HepG2 (cell line): ENCODE measurements around the gene HS3ST4.

Experiments
- GFI1 ChIP-seq: sonication (generic); formaldehyde crosslinking; IDR thresholded peaks from 2 replicates; pipeline ENCODE4 v1.5.0; 2020; ENCODE audit warnings: missing genetic modification reagents, mild to moderate bottlenecking, borderline replicate concordance
- JDP2 ChIP-seq: sonication (generic); formaldehyde crosslinking; IDR thresholded peaks from 2 replicates; pipeline ENCODE4 v1.8.1; 2022; ENCODE audit warnings: missing genetic modification reagents, borderline replicate concordance
- NR2F6 ChIP-seq, 2 experiments: IDR thresholded peaks; 2 replicates each; pipeline ENCODE4 v1.6.1; 2016; ENCODE audit warnings: antibody characterized with exemption in 1 of 2, mild to moderate bottlenecking in 1 of 2
- ONECUT2 ChIP-seq: sonication (generic); formaldehyde crosslinking; IDR thresholded peaks from 2 replicates; pipeline ENCODE4 v1.4.0; 2020; ENCODE audit warnings: missing genetic modification reagents
- PHF8 ChIP-seq: sonication (generic); formaldehyde crosslinking; IDR thresholded peaks from 2 replicates; pipeline ENCODE4 v1.5.0; 2020; ENCODE audit warnings: missing genetic modification reagents
- SMARCC2 ChIP-seq: fragments of 450-650 bp; IDR thresholded peaks from 2 replicates; pipeline ENCODE4 v1.6.1; 2017; ENCODE audit warnings: antibody characterized with exemption, mild to moderate bottlenecking
- TF ChIP-seq, protein P1 (sequence below): sonication (generic); formaldehyde crosslinking; IDR thresholded peaks from 2 replicates; pipeline ENCODE4 v1.5.0; 2020; ENCODE audit warnings: mild to moderate bottlenecking, missing genetic modification reagents, moderate library complexity
- TF ChIP-seq, protein P2 (sequence below): sonication (generic); formaldehyde crosslinking; conservative IDR thresholded peaks from 2 replicates; pipeline ENCODE4 v1.4.0; 2020; ENCODE audit warnings: missing genetic modification reagents
- TF ChIP-seq, protein P3 (sequence below): IDR thresholded peaks from 2 replicates; pipeline ENCODE4 v1.4.0; 2020; ENCODE audit warnings: mild to moderate bottlenecking, missing genetic modification reagents

DNA sequence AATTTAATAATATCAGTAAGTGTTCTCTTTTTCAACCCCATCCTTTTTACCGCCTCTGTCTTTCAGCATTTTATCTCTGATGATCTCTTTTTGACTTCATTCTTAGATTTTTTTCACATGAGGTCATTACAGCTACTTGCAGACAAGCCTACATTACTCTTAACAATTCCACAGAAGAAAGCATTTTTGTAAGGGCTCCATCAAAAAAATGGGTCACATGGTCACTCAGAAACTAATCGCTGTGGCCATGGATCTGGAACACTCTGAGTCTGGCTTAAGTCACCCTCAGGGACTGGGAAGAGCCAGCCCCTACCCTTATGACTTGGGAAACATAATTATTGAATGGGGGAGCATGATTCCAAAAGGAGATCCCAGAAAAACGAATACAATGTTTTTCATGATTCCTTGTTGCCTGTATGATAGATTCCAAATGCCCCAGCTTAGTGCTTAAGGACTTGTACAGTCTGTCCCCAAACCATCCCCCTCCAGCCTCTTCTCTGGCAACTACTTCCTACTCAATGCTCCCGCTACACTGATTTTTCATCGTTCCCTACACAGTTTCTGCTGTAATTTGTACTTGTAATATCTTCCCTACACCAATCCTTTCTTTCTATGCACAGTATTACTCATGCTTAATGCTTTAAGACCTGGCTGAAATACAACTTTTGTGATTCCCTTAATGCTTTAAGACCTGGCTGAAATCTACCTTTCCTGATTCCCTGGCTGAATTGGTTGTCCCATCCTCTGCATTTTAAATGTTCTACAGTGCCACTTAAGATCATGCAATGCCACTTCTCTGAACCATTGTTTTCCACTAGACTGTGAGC, 457.8 kb downstream of the HS3ST4 start:
- TF ChIP-seq GFI1 (no peak), SMARCC2 (no peak), NR2F6 (IDR thresholded peaks at IDR 0.05) (no peak), NR2F6 (CRISPR knock-in tag; IDR thresholded peaks at IDR 0.05) (no peak), JDP2 (CRISPR knock-in tag) (no peak), ONECUT2 (CRISPR knock-in tag) (no peak), PHF8 (CRISPR knock-in tag) (no peak)
- TF ChIP-seq, protein P1, sequence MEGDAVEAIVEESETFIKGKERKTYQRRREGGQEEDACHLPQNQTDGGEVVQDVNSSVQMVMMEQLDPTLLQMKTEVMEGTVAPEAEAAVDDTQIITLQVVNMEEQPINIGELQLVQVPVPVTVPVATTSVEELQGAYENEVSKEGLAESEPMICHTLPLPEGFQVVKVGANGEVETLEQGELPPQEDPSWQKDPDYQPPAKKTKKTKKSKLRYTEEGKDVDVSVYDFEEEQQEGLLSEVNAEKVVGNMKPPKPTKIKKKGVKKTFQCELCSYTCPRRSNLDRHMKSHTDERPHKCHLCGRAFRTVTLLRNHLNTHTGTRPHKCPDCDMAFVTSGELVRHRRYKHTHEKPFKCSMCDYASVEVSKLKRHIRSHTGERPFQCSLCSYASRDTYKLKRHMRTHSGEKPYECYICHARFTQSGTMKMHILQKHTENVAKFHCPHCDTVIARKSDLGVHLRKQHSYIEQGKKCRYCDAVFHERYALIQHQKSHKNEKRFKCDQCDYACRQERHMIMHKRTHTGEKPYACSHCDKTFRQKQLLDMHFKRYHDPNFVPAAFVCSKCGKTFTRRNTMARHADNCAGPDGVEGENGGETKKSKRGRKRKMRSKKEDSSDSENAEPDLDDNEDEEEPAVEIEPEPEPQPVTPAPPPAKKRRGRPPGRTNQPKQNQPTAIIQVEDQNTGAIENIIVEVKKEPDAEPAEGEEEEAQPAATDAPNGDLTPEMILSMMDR (CRISPR knock-in tag) = no peak
- TF ChIP-seq, protein P2, sequence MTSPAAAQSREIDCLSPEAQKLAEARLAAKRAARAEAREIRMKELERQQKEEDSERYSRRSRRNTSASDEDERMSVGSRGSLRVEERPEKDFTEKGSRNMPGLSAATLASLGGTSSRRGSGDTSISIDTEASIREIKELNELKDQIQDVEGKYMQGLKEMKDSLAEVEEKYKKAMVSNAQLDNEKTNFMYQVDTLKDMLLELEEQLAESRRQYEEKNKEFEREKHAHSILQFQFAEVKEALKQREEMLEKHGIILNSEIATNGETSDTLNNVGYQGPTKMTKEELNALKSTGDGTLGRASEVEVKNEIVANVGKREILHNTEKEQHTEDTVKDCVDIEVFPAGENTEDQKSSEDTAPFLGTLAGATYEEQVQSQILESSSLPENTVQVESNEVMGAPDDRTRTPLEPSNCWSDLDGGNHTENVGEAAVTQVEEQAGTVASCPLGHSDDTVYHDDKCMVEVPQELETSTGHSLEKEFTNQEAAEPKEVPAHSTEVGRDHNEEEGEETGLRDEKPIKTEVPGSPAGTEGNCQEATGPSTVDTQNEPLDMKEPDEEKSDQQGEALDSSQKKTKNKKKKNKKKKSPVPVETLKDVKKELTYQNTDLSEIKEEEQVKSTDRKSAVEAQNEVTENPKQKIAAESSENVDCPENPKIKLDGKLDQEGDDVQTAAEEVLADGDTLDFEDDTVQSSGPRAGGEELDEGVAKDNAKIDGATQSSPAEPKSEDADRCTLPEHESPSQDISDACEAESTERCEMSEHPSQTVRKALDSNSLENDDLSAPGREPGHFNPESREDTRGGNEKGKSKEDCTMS (CRISPR knock-in tag) = no peak
- TF ChIP-seq, protein P3, sequence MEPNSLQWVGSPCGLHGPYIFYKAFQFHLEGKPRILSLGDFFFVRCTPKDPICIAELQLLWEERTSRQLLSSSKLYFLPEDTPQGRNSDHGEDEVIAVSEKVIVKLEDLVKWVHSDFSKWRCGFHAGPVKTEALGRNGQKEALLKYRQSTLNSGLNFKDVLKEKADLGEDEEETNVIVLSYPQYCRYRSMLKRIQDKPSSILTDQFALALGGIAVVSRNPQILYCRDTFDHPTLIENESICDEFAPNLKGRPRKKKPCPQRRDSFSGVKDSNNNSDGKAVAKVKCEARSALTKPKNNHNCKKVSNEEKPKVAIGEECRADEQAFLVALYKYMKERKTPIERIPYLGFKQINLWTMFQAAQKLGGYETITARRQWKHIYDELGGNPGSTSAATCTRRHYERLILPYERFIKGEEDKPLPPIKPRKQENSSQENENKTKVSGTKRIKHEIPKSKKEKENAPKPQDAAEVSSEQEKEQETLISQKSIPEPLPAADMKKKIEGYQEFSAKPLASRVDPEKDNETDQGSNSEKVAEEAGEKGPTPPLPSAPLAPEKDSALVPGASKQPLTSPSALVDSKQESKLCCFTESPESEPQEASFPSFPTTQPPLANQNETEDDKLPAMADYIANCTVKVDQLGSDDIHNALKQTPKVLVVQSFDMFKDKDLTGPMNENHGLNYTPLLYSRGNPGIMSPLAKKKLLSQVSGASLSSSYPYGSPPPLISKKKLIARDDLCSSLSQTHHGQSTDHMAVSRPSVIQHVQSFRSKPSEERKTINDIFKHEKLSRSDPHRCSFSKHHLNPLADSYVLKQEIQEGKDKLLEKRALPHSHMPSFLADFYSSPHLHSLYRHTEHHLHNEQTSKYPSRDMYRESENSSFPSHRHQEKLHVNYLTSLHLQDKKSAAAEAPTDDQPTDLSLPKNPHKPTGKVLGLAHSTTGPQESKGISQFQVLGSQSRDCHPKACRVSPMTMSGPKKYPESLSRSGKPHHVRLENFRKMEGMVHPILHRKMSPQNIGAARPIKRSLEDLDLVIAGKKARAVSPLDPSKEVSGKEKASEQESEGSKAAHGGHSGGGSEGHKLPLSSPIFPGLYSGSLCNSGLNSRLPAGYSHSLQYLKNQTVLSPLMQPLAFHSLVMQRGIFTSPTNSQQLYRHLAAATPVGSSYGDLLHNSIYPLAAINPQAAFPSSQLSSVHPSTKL (CRISPR knock-in tag) = no peak
